Osteocyte (in vitro differentiated cells): ENCODE measurements around the gene ORM1. TPM values are rescaled to one million over a fixed set of nuclear protein-coding genes. Genes with fewer than 3 reads are reported as not detected.

Source experiments
- DNase-seq: peaks from one replicate; pipeline ENCODE4 v3.0.0; 2021; ENCODE audit warnings: mixed read lengths; ENCODE audit not compliant: unreplicated experiment; ENCODE audit errors: extremely low spot score
- H3K27ac Mint-ChIP-seq: one replicate; pipeline ENCODE4 v1.8.0; 2021; ENCODE audit warnings: mild to moderate bottlenecking, mixed read lengths; ENCODE audit not compliant: unreplicated experiment
- H3K27me3 Mint-ChIP-seq: one replicate; pipeline ENCODE4 v1.8.0; 2021; ENCODE audit warnings: mixed read lengths; ENCODE audit not compliant: unreplicated experiment
- H3K36me3 Mint-ChIP-seq: one replicate; pipeline ENCODE4 v1.8.0; 2021; ENCODE audit warnings: mixed read lengths; ENCODE audit not compliant: unreplicated experiment
- H3K4me1 Mint-ChIP-seq: one replicate; pipeline ENCODE4 v1.8.0; 2021; ENCODE audit warnings: mixed read lengths; ENCODE audit not compliant: unreplicated experiment
- H3K4me3 Mint-ChIP-seq: one replicate; pipeline ENCODE4 v1.8.0; 2021; ENCODE audit warnings: mild to moderate bottlenecking, moderate library complexity, mixed read lengths; ENCODE audit not compliant: unreplicated experiment
- H3K9me3 Mint-ChIP-seq: one replicate; pipeline ENCODE4 v1.8.0; 2021; ENCODE audit warnings: mixed read lengths; ENCODE audit not compliant: unreplicated experiment
- total RNA-seq: library from RNA; stranded (reverse); gene quantifications from 2 replicates; pipeline ENCODE4 v1.2.1, GENCODE V29; 2021
- TF ChIP-seq, protein P1 (sequence below): fragments of 200-600 bp; sonication (generic); IDR thresholded peaks from 2 replicates; pipeline ENCODE4 v1.5.0; 2021; ENCODE audit warnings: antibody characterized with exemption, mild to moderate bottlenecking, moderate library complexity

Gene ORM1
- total RNA-seq, 1 donor from 2014 or later: not detected

DNA sequence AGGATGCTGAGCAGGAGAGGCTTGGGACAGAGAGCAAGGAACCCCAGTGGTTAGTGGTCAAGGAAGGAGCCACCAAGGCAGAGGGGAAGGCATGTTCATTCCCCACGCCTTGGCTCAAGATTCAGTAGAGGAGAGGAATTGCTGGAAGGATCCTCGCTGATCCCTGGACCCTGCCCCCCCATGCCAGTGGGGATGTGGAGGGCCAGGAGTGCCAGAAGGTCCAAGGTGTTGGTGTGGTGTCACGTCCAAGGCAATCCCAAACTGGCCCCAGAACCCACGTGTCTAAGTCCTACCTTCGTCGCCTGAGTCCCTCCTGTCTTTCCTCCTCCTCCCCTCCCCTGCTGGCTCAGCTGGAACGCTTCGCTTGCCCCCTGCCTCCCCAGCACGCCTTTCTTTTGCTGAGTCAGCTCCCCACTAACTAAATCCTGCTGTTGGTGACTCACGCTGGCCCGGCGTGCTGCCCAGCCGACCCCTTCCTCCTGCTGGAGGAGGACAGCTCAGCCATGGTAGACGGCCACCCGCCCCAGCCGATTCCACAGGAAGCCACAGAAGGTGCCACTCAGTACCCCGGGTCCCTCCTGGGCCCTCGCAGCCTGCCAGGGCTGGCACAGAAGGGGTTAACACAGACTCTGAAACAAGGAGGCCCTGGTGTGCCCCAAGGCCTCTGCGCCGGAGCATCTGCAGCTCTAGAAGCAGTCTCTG is 37.6 kb upstream of the ORM1 start:
- H3K4me1 Mint-ChIP-seq: peaks cover 59% of the 10 kb centered on the region
- no peaks in the 10 kb centered on the region for H3K27me3 Mint-ChIP-seq
- peaks cover 12% of the 10 kb centered on the region for H3K36me3 Mint-ChIP-seq
- peak; percentile 93 for DNase-seq
- no peak overlapping the region for H3K4me3 Mint-ChIP-seq
- TF ChIP-seq, protein P1, sequence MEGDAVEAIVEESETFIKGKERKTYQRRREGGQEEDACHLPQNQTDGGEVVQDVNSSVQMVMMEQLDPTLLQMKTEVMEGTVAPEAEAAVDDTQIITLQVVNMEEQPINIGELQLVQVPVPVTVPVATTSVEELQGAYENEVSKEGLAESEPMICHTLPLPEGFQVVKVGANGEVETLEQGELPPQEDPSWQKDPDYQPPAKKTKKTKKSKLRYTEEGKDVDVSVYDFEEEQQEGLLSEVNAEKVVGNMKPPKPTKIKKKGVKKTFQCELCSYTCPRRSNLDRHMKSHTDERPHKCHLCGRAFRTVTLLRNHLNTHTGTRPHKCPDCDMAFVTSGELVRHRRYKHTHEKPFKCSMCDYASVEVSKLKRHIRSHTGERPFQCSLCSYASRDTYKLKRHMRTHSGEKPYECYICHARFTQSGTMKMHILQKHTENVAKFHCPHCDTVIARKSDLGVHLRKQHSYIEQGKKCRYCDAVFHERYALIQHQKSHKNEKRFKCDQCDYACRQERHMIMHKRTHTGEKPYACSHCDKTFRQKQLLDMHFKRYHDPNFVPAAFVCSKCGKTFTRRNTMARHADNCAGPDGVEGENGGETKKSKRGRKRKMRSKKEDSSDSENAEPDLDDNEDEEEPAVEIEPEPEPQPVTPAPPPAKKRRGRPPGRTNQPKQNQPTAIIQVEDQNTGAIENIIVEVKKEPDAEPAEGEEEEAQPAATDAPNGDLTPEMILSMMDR: peak; percentile 33
- H3K9me3 Mint-ChIP-seq: no peaks in the 10 kb centered on the region
- peak overlapping the region; percentile 70 for H3K27ac Mint-ChIP-seq

DNA sequence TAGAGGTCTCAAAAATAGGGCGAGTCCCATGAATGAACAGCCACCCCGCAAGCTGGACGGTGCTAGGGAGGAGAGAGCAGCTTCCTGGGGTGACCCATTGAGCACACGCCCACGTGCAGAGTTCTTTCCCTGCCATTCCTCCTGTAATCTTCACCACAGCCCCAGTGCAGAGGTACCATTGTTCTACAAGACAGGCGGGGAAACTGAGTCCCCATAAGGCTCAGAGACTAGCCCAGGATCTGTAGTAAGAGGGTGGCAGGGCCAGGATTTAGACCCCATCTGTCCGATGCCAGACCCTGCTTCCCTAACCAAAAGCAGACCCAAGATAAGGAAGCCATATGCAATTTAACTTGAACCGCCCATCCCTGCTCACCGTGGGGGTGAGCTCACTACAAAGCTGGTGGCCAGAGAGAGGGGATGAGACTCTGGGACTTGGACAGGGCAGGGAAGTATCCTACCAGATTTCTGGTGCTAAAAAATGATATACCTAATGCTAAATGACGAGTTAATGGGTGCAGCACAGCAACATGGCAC is 36.7 kb upstream of the ORM1 start:
- H3K4me1 Mint-ChIP-seq: peaks cover 63% of the 10 kb centered on the region
- no peak overlapping the region for H3K4me3 Mint-ChIP-seq
- peak overlapping the region; percentile 70 for H3K27ac Mint-ChIP-seq
- TF ChIP-seq, protein P1: no peak
- no peaks in the 10 kb centered on the region for H3K27me3 Mint-ChIP-seq
- peak; percentile 30 for DNase-seq
- no peaks in the 10 kb centered on the region for H3K9me3 Mint-ChIP-seq
- peaks cover 11% of the 10 kb centered on the region for H3K36me3 Mint-ChIP-seq

DNA sequence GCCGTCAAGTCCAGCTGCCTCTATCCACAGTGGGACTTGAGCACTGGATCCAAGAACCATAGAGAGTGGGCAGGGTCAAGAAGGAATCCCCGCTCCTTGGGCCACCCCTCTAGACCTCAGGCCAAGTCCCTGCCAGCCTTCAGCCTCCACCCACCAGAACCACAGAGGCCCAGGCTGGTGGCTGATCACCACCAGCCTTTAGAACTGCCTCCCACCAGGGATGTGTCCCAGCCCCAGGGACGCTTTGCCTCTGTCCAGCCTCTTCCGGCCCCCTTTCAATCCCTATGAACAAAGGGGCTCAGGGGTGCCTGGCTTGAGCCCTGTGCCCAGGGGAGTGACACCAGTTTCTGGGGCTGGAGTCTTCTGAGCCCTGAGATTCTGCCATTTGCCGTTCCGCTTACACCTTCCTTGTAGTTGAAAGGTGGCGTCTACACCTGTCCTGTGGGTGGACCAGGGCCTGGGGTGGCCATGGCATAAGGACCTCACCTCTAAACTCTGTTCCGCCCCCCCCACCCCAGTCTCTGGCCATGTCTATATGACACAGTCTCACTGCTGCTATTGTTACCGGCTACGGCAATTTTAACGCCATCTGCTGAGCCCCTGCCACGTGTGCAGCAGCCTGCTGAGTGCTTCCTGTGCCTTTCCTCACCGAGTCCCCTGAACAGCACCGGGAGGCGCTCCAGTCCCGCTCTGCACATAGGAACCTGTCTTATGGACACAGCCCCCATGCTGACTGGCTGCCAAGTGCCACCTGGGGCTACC is 35.7 kb upstream of the ORM1 start:
- Mint-ChIP-seq H3K27me3 (no peaks in the 10 kb centered on the region), H3K27ac (peak overlapping the region; percentile 89), H3K4me3 (no peak overlapping the region), H3K9me3 (no peaks in the 10 kb centered on the region), H3K4me1 (peaks cover 57% of the 10 kb centered on the region), H3K36me3 (peaks cover 12% of the 10 kb centered on the region)
- peak; percentile 78 for DNase-seq
- TF ChIP-seq, protein P1: no peak

DNA sequence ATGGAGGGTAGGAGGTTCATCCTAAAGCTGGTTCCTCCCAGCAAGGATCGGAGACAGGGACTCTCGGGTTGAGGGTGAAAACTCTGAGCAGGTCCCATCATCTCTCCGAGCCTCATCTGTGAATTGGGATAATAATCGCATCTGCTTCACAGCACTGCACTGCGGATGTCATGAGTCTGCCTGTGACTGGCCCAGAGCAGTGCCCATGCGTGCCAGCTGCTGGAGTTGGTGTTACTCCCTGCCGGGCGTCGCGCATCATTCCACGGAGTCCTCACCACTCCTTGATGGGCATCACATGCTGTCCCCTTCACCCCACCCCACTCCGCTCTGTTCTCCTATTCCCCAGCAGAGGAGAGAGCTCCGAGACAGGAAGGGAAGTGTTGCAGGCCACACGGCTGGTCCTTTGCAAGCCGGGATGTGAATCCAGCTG is 35.1 kb upstream of the ORM1 start:
- Mint-ChIP-seq H3K27me3 (no peaks in the 10 kb centered on the region), H3K27ac (peak overlapping the region; percentile 89), H3K4me3 (no peak overlapping the region), H3K4me1 (peaks cover 54% of the 10 kb centered on the region), H3K36me3 (peaks cover 16% of the 10 kb centered on the region), H3K9me3 (no peaks in the 10 kb centered on the region)
- DNase-seq: peak; percentile 85
- TF ChIP-seq, protein P1: no peak
